SIG-M5 treated with dmso at 0.1 percent for 504 hours (cell line): Measurements from ENCODE around the gene KREMEN1.
"Not testable (repeated sequence)": the region's sequence is repeated elsewhere in the genome, so short reads cannot be mapped to it uniquely, and the experiment has no call there.

Experiments
- DNase-seq: peaks from one replicate; lab custom pipeline; 2025; ENCODE audit not compliant: unreplicated experiment; lab: John Stamatoyannopoulos, UW

Gene KREMEN1, protein sequence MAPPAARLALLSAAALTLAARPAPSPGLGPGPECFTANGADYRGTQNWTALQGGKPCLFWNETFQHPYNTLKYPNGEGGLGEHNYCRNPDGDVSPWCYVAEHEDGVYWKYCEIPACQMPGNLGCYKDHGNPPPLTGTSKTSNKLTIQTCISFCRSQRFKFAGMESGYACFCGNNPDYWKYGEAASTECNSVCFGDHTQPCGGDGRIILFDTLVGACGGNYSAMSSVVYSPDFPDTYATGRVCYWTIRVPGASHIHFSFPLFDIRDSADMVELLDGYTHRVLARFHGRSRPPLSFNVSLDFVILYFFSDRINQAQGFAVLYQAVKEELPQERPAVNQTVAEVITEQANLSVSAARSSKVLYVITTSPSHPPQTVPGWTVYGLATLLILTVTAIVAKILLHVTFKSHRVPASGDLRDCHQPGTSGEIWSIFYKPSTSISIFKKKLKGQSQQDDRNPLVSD

DNA sequence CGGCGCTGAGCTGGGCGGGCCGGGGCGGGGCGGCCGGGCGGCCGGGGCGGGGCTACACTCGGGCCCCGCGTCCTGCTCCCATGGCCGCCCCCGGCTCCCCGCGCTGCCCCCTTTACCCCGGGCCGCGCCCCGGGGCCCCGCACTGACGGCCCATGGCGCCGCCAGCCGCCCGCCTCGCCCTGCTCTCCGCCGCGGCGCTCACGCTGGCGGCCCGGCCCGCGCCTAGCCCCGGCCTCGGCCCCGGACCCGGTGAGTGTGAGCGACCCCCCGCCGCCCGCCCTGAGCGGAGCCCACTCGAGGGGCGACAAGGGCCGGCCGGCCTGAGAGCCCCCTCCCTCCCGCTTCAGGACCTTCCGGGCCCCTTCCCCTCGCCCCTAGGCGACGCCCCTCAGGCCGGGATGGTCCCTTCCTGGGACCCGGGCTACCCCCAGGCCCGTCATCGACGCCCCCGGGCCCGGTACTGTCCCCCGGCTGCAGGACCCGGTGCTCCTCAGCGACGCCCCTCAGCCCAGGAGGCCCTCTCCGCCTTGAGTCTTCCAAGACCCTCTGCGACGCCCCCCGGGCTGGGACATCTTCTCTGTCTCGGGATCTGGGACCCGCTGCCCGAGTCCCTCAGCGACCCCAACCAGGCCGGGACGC lies at the start of gene KREMEN1:
KREMEN1 (plus strand) TSS at position 57 of the 639 bp plus-strand sequence; CDS start at position 153, 96 bp downstream.
- no peak for DNase-seq

DNA sequence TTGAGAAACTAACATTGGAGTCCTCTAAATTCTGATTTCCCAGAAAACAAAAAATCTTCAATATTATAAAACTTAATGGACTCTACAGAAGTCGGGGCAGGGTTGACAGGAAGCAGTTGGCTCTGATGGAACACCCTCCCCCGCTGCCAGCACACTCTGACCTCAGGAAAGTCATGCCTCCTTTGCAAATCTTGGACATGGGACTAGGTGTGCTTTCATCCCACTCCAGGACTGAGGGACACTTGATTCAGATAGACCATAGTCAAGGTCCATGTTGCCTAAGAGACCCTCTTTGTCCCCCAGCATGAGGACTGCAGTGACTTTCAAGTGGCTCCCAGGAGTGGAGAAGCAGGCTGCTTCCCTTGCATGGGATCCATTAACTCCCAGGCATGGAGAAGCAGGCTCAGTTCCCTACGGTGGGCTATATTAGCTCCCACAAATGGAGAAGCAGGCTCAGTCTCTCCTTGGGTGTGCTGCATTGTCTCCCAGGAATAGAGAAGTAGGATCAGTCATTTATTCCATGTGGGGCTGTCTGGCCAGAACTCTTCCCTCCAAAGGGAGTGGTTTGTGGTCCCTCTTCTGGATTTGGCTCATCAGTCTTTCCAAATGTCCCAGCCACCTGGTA lies 49.6 kb upstream of the KREMEN1 start:
- no peak for DNase-seq

DNA sequence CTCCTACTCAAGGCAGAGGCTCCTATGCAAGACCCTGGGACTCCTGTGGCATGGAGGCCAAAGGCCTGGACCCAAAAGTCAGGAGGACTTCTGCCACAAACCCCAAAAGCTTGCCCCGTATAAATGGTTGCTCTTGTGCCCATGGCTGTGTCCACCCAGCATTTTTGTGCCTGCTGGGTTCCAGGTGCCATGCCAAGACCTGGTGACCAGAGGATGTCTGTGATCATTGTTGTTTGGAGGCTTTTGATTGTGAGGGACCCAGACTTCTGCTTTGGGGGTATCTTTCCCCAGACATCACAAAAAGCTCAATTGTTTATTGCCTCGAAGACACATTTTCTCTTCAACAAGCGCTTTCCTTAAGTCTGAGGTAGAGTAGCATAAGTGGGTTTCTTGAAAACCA lies 46.3 kb upstream of the KREMEN1 start:
- no peak for DNase-seq

DNA sequence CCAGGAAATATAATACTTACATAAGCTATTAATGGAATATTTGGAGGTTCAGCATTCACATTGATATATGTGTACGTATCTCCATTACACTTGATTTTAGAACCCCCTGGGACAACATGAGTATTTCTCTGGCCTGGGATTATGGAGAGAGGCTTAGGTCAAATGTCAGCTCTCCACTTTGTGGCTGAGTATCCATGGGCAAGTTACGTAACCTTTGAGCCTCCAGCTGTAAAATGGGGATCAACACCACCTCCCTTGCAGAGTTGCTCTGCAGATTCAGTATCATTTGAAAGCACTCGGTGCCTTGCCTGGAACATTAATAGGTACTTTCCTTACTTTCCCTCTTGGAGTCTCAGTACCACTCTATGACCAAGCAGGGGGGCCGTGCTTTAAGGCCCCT lies 44.4 kb upstream of the KREMEN1 start:
- DNase-seq, result no peak

DNA sequence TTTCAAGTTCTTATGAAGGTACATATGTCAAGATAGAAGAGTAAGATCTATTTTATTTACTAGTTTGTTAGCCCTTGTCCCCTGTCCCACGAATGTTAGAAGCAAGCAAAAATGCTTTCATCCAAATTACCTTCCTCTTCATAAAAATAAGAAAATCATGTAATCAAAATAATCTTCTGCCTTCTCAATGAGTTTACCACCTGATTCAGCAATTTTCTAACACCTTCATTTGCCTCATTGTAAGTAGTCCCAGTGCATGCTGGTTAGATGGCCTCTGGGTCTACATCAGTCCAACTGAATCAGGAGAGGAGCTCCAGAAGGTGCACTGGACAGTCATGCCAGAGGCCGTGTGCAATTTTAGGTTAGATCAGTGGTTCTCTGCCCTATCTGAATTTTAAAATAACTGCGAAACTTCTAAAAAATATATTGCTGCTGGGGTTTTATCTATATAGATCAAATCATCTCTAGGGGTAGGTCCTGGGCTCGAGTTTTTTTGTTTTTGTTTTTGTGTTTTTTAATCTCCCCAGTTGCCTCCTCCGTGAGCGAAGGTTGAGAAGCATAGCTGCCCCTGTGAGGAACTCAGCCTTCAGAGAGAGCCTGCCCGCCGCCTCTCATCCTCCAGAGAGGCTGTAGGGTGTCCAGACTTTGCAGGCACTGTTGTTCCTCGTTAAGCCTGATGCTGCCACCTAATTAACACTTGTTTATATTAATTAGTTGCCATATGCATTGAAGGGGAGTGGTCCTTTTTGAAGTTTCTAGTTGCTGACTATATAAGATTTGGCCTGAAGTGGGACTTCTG lies 43.4 kb upstream of the KREMEN1 start:
- DNase-seq, result no peak

DNA sequence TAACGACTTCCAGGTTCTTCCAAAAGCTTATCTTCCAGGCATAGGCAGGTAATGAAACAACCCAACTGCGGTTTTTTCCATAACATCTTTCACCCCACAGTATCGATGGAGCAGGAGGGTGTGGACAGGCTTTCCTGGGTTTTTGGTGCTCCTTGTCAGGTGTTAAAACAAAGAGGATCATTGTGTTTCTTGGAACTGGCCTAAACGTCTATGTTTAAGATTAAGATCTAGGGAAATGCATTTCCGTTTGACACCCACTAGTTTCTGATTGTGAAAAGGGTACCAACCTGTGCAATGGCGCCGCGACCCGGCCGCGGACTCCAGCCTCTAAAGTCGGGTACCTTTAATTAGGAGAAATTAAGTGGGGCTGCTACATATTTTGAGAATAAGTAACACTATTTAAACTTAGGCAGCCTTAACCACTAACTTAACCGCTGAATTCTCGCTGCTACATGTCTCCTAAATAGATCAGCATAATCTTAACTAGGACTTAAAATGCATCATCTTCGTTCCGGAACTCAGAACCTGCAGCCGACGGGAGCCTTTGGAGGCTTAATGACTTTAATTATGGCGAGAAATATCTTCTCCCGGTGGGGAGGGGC lies 42.7 kb upstream of the KREMEN1 start:
- DNase-seq, result no peak

DNA sequence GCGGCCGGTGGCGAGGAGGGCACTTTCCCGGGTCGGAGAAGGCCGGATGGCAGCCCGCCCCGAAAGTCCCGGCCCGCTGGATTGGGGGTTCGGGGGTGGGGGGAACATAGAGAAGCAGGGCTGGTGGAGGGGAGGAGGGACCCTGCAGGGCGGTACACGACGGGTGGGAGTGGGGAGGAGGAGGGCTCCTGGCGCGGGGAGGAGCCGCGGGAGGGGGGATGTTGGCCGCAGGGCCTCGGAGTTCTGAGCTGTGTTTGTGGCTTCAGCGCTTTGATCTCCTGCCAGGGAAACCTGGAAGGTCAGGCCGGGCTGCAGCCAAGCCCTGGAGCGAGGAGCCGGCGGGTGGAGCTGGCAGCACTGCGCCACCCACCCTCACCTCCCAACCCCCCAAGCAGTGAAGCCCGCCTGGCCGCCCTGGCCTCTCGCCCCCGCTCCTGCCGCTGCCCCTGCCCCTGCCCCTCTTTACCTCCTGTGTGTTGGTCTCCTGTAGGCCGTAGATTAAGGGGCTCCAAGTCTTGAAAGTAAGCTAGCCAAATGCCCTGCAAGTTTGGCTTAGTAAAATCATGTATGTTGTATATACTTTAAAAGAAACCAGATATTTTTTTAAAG lies 42.1 kb upstream of the KREMEN1 start:
- no peak for DNase-seq

DNA sequence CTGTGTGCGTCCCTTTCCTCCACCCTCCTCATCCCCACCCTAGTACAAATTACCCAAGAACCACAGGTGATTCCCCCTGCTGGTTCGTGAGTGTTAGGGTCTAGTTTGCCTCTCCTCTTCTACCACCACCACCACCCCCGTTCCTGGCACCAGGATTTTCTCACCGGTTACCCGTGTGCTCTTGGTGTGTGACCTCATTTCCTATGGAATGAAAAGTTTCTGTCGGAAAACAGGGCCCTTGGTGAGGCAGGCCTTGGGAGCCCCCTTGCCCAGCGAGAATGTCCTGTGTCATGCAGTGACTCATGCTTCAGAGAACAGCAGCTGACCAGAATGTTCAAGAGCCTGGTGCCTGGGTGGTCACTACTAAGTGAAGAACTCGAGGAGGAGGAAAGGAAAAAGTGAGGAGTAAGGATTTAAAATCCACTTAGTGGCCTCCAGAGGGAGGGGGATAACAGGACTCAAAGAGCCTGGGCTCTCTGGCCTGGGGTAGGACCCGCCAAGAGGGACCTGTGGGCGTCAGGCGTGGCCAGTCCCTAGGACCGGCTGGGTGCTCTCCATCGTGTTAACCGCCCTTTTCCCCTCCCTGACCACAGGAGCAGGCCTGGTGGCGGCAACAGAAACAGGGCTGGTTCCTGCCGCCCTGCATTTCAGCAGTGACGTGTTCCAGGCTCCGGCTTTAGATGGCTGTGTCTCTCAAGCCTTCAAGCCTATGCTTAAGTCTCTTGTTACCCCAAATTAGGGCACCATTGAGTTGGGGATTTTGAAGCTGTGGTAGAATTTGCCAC lies 41.4 kb upstream of the KREMEN1 start:
- no peak for DNase-seq

DNA sequence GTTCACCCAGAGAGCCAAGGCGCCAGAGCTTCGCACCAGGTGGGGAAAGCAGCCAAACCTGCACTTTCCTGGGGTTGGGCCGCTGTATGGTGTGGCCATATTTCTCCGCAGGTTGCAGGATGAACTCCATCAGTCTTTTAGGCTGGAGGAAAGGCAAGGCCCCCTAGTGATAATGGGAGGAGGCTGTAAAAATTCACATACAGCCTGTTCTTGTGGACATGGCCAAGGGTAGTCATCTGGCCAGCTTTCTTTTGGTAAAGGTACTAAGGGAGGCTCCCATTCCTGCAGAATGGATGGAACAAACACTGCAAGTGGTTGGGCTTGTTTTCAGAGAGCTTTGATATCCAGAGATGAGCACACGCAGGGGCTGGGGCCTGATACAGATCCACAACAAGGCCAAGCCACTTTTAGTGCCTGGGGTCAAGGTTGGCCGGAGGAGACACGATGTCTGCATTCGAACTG lies 40.8 kb upstream of the KREMEN1 start:
- no peak for DNase-seq

DNA sequence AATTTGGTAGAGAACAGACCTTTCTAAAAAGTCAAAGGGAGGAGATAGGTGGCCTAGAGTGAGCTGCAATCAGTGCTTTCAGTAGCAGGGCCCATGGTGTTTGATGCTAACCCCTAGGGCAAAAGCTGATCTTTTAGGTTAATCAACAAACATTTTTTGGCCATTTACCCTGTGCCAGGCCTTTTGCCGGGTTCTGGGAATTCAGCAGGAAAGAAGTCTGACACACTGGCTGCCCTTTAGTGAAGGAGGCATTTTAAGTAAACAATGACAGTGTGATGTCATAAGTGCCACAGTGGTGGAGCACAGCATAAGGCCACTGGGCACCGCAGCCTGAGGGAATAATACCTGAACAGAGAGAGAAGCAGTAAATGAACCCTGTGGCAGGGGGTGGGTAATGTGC lies 40.3 kb upstream of the KREMEN1 start:
- DNase-seq, result no peak

DNA sequence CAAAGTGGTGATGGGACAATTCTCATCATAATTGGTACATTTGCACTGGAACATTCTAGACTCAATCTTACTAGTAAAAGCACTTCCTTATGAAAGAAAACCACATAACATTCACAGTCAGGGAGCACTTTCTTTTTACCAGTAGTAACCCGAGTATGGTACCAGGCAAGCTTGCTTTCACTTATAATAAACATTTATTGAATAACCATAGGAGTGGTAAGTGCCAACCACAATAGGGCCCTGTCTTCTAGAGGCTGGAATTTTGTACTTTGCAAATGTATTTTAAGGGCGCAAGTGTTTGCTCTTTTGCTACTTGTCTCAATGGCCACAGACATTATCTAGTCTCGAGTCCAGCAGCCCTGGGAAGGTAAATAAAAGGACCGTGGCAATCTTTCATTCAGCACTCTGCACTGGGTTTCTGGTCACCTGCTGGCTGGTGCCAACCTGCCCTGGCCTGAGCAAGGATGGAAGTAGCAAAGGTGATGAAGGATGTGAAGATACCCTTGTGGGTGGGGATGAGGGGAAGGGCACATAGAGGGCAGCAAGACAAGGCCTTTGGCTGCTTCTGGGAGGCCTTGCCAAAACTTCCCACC lies 35.4 kb upstream of the KREMEN1 start:
- no peak for DNase-seq

DNA sequence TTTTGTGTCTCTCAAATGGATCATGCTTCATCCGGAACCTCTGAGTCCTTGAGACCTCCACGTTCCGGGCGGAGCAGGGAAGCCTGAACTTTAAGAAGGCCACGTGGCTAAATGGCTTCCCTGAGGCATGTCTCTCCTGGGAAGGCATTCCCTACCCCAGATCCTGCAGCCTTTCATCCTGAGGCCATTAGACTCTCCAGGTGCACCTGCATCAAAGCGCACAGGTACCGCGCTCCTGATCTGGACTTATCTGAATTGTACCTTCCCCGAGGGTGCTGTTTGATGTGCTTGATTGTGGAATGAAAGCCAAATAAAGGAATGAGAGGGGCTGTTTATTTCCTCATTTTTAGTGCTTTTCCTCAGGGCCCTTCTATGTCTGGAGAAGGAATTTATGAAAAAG lies 33.7 kb upstream of the KREMEN1 start:
- no peak for DNase-seq

DNA sequence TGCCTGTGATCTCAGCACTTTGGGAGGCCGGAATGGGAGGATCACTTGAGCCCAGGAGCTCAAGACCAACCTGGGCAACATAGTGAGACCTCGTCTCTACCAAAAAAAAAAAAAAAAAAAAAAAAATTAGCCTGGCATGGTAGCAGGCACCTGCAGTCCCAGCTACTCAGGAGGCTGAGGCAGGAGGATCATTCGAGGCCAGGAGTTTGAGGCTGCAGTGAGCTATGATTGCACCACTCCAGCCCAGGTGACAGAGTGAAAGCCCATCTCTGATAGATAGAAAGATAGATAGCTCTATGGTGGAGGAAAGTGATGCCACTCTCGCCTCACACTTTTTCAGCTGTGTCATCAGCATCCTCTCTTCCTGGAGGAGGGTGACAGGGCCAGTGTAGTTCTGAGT lies 33.2 kb upstream of the KREMEN1 start:
- not testable (repeated sequence) for DNase-seq

DNA sequence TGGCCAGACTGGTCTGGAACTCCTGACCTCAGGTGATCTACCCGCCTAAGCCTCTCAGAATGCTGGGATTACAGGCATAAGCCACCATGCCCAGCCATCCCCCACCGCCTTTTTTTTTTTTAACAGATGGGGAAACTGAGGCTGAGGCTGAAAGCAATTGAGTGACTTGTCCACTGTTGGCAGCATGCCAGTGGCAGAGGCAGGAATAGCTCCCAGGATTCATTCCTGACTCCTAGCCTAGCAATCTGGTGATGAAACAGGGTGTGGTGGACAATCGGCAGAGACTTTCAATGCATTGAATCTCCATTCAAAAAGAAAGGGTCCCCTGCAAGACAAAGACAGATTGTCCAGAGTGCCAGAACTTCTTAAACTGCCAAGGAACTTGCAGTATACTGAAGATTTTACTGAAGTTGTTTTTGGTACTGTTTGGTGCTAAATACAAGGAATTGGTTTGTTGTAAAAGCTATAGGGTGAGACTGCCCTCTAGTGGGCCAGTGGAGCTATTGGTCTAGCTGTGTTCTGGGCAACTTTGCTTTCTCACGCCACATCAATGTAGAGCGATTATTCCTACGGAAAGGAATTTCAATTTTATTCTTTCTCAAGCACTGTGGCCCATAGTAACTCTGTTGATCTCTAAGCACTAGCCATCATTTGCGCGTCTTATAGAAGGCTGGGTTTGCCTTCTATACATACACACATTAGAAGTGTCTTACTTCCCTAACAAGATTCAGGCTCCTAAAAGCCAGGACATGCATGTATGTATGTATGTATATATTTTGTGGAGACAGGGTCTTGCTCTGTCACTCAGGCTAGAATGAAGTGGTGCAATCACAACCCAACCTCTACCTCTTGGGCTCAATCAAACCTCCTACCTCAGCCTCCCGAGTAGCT lies 32.2 kb upstream of the KREMEN1 start:
- peak; percentile 64 for DNase-seq

DNA sequence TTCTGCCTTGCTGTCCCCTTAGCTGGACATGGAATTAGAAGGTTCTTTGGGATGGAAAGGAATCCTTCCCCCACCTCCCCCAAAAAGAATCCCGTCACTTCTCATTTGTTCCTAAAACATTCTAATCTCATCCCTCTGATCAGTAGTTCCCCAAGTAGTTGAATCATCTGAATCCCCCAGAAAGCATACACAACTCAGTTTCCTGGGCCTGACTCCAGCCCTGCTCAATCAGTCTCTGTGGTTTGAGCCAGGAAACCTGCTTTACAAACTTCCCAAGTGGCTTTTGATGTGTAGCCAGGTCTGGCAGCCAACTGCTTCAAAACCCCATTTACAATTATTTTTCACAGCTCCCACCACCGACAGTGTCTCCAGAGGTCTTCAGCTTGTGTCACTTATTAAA lies 31.4 kb upstream of the KREMEN1 start:
- no peak for DNase-seq

DNA sequence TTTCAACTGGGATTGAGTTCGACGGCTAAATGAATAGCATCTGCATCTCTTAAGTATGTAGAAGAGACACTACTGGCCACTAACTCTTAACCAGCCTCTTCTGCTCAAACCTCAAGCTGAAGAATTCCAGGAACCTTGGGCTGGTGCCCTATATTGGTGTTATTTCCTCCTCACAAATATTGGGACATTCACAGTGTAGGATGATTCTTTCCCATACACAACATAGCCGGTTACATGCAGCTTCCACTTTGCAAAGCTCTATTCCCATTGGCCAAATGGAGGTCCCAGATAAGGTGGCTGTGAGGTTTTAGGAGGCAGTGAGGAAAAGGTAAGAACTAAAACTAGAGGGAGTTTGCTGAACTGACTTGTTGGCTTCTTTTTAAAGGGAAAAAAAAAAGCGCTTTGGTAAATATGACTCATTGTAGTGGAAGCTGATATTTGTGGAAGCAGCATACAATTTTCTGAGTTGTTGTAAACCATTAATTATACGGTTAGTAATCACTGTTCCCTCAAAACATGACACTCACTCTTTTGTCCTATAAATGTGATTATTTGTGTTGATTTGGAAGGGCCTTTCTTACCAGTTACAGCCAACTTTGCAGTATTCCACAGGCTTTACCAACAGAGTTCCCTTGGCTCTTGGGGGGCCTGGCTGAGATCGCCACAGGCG lies 28.8 kb upstream of the KREMEN1 start:
- DNase-seq, result no peak

DNA sequence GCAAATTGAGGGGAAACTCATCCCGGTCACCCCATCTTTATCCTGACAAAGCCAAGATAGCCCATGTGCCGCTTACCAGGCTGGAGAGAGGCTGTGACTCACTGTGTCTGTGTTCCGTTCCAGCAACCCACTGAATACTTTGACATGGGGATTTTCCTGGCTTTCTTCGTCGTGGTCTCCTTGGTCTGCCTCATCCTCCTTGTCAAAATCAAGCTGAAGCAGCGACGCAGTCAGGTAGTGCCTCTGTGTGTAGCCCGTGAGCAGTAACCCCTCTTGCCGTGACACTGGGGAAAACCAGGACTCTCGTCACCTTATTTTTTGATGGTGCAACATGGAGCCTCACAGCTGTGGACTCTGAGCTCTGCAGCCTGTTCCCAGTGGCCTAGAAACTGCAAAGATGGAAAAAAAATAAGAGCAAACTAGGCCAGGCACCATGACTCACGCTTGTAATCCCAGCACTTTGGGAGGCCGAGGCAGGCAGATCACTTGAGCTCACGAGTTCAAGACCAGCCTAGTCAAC lies 28.1 kb upstream of the KREMEN1 start:
- no peak for DNase-seq
